NCI-H1417 treated with DMSO at 0.1 percent for 48 hours (cell line): ENCODE results near the gene TAMALIN.
A peak's percentile ranks its signal among the peaks of the same experiment; 100 is the strongest.

Experiments used
- DNase-seq: peaks from one replicate; lab custom pipeline; 2025; lab: John Stamatoyannopoulos, UW

The TAMALIN gene

DNA sequence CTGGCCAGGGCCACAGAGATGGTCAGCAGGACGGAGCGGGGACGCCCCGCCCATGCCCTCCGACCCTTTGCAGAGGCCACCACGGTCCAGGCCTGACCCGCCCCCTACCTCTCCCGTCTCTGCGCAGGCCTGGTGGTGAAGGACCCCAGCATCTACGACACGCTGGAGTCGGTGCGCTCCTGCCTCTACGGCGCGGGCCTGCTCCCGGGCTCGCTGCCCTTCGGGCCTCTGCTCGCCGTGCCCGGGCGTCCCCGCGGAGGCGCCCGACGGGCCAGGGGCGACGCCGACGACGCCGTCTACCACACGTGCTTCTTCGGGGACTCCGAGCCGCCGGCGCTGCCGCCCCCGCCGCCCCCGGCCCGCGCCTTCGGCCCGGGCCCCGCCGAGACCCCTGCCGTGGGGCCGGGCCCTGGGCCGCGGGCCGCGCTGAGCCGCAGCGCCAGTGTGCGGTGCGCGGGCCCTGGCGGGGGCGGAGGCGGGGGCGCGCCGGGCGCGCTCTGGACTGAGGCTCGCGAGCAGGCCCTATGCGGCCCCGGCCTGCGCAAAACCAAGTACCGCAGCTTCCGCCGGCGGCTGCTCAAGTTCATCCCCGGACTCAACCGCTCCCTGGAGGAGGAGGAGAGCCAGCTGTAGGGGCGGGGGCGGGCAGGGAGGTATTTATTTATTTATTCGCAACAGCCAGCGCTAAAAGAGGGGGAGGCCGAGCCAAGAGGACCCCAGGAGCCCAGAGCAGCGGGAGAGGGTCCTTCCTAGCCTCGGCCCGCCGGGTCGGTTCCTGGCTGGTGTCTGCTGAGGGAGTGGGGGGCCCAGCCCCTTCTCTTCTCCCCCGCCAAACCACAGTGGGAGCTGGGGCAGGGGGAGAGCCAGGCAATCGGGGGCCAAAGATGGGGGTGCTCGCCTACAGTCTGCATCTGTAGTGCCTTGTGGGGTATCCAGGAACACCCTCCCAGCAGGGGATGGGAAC is 8.1 kb downstream of the TAMALIN start:
- no peak for DNase-seq

DNA sequence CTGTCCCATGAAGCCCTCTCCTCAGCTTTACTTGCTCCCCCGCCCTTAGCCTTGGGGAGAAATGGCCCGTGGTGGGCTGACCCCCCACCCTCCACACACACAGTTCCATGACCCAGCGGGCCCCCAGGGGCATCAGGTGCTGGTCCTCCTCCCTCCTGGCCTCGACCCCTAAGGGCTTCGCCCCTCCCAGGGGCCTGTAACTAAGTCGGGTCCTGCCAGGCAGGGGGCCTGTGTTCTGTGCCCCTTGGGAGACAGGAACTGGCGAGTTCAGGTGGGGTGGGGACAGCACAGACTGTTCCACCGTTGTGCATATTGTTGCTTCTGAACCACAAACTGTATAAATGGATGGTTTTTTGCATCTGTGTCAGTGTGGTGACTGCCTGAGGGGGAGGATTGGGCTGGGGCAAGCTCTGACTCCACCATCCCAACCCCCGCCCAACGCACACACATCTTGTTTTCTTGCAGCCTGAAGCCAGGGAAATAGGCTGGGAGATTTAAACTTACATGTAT is 8.8 kb downstream of the TAMALIN start:
- DNase-seq: no peak

DNA sequence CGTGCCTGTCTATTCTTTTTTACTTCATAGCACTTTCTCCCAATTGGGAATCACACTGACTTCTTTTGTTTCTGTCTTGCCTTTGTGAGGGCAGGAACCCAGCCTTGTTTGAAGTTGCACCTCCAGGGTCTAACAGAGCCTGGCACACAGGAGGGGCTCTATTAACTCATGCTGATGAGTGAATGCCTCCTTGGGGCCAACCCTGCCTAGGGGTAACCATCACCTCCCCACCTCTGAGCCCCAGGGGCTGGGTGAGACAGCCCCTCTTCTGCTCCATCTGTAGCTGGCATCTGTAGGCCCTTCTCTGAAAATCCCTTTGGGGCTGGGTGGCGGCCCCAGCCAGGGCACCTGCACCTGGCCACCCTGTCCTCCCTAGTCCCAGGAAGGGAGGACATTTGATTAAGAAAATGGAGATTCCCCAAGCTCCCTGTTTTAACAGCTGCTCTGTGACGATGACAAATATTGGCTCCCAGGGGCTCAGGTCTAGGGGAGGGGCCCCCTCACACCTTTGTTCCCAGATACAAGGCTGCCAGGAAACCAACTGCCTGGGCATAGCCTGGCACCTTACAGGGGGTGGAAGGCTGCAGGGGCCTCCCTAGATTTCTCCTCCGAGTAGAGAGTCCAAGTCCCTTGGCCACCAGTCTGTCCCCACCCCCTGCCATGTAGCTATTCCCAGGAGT is 11.8 kb downstream of the TAMALIN start:
- DNase-seq: no peak

DNA sequence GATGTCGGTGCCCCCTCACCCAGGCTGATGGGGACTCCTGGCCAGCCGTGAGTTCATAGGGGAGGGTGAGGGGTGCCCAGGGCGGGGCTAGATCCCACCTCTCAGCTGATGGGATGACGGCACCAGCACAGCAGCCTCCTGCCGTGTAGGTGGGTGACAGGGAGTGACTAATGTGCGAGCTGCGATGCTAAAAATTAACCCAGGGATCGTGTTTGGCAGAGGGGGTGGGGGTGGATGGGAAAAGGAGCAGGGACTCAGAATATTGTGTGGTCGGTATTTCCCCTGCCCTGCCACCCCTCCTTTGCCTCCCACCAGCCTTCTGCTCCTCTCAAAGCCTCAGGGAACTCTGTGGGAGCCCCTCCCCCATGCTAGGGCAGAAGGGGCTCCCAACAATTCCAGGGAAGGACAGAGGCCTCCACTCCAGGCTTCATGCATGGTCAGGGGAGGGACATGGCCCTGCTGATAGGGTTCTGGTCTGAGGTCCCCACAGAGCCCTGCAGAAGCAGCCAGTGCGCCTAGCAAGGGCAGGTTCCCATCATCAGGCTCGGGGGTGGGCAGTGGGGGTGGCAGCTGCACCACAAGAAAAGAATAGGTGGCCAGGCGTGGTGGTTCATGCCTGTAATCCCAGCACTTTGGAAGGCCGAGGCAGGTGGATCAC is 12.5 kb downstream of the TAMALIN start:
- no peak for DNase-seq

DNA sequence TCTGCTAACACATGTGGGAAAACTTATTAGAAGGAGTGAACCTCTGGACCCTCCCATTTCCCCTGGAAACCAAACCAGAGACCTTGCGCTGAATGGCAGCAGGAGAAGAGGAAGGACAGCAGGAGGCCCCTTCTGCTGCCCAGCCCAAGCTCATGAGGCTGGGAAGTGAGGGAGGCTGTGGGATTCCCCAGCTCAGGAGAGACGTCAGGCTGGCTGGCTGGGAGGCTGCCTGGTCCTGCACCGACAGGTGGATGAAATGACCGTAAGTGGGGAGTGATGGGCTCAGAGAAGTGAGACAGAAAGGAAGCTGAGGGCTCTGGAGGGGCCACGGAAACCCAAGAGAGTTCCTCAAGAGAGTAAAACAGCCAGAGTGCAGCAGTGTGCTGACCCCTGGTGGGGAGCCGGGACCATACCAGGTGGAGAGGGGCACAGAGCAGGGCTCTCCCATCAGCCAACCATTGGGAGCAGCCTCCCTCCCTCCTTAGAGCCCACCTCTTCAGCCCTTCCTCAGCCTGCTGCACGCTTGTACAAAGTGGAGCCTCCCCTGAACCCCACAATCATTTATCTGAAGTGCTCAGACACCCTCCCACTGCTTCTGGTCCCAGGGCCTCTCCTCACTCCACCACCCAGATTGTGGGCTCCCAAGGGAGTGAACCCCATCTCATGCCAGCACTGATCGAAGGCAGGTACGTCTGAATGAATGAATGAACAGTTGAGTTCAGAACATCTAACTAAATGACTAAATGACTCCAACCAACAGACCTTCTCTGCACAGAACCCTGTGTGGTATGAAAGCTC is 14.0 kb downstream of the TAMALIN start:
- DNase-seq: no peak

DNA sequence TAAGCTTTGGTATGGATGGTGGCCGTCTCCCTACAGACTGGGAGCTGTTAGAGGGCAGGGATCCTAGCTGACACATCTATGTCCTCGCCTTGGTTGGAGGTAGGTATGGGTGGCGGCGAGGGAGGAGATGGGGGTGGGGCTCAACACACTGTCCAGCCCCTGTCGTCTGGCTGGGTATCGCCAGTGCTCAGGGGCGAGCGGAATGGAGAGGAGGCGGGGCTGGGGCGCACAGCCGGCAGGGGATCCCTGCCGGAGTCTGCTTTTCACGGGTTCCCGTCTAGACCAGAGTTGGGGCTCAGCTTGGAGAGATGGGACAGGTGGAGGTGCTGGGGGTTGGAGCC is 16.1 kb downstream of the TAMALIN start:
- no peak for DNase-seq

DNA sequence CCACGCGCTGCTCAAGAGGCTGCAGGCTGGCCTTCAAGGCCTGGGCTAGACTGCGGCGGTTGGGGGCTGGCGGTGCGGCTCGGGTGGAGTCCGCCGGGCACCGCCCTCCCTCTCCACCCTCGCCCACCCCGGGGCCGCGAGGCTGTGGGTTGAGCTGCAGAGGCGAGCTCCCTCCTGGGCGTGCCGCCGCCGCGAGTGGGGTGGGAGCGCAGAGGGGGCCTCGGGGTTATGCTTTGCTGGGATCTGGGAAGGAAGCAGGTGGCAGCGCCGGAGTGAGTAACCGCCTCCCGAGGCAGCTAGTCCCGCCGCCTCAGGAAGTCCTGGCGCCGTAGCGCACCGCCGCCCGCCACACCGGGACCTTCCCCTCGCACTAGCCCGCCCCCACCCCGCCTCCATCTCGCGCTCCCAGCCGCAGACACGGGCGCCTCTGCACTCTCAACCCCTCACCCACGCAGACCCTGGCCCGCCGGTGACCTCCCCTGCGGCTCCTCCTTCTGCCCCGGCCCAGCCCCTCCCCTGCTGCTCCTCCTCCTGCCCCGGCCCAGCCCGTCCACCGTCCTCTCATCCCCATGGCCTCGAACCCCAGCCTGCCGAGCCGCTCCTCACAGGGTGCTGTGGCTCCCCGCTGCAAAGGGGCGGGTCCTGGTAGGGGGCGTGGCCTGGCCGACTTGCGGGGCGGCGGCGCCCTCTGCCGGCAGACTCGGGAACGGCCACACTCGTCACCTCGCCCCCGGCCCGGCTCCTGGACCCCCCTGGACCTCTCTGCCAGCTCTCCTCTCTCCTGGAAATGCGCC is 16.6 kb downstream of the TAMALIN start:
- peak; percentile 15 for DNase-seq

DNA sequence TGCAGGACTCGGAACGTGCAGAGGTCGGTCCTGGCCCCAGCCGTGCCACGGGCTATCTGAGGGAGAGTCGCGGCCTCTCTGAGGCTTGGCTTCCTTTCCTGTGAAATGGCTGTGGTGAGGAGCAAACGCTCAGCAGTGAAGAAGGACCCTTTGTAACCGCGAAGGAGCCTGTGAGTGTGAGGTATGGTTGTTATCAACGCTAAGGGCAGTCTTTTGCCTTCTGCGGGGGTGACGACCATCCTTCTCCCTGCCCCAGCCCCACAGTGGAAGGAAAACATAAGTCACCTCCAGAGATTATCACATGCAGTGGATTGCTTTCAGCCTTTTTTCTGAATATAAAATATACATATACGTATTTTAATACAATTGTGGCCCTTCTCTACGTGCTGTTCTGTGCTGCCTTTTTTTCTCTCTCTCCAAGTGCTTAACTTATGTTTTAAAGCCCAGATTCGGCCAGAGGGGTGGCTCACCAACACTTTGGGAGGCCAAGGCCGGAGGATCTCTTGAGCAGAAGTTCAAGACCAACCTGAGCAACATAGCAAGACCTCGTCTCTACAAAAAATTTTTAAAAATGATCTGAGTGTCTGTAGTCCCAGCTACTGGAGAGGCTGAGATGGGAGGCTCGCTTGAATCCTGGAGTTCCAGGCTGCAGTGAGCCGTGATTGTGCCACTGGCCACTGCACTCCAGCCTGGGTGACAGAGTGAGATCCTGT is 17.4 kb downstream of the TAMALIN start:
- no peak for DNase-seq

DNA sequence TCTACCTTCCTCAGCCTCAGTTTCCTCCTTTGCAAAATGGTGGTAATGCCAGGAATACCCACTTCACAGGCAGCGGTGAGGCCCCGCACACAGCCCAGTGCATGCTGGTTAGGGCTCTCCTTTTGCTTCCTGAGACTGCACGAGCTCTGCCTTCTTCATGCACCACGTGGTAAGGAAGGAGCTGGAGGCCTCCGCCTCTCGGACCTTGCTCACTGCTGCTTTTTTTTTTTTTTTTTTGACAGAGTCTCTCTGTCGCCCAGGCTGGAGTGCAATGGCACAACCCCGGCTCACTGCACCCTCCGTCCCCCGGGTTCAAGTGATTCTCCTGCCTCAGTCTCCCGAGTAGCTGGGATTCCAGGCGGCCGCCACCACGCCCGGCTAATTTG is 18.1 kb downstream of the TAMALIN start:
- DNase-seq: no peak

DNA sequence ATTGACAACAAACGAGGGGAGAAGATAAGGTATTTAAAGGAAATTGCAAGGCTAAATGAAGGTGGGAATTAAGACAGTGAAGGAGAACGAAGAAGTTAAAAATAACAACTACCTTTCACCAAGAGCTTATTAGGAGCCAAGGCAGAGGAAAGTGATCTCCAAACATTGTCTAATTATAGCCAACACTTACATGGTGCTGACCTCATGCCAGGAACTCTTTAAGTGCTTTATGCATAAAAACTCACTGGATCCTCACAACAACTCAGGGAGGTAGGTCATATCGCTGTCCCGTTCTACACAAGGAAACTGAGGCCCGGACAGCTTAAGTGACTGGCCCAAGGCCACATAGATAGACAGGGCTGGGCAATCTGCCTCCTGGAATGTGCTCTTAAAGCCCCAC is 19.5 kb downstream of the TAMALIN start:
- no peak for DNase-seq

DNA sequence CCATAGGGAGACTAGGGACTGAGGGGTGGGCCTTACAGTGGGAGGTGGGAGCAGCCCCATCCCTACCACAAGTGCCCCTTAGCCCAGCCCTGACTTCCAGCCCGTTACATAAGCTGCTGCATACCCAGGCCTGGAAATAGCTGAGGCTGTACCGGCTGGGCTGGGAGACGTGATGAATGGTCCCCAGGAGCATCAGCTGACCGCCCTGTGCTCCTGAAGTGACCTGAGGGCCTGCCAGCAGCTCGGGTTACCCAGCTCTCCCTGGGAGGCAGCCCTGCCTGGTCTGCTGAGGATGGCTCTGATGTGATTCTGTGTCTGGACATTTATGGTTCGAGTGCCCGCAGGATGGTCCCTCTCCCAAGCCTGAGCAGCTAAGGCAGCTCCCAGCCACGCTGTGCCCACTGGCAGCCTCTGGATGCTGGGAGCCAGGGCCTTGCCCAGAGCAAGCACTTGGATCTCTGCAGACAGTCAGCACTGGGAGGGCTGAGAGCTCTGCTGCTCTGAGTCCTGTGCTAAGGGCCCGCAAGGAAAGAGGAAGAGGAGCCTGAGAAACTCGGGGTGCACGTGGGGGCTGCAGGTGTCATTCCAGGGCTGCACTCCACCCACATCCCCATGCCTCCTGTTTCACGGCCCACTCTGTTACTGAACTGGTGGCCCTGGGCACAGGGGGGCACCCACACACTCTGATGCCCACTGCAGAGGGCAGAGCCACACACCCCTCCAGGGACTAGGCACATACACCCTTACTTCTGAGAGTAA is 20.5 kb downstream of the TAMALIN start:
- no peak for DNase-seq

DNA sequence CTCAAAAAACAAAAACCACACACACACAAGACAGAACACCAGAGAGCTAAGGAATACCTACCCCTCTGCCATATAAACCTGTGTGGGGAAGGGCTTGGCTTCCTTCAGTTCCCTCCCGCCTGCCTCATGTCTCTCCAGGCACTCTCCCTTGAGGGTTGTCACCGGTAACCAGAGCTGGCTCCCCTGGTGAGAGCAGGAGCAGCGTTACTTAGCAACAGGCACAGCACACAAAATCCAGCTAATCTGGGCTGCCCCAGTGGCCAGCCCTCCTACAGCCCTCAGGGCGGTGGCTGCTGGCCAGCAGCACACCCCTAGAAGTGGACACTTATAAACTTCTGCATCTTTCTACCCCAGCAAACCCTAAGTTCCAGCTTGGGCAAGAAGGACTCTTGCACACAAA is 22.9 kb downstream of the TAMALIN start:
- peak; percentile 79 for DNase-seq

DNA sequence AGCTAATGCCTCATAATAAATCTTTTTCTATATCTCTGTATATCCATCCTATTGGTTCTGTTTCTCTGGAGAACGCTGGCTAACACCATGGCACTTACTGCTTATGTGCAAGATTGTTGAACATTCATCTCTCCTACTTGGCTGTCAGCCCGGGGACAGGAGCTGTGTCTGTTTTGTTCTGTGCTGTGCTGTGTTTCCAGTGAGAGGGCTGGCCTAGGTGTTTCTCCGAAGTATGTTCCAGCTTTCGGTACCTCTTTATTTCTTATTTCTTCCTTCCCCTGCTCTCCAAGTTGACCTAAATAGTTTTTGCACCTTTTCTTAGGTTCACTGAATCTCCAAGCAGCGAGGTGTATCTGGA is 25.7 kb downstream of the TAMALIN start:
- no peak for DNase-seq

DNA sequence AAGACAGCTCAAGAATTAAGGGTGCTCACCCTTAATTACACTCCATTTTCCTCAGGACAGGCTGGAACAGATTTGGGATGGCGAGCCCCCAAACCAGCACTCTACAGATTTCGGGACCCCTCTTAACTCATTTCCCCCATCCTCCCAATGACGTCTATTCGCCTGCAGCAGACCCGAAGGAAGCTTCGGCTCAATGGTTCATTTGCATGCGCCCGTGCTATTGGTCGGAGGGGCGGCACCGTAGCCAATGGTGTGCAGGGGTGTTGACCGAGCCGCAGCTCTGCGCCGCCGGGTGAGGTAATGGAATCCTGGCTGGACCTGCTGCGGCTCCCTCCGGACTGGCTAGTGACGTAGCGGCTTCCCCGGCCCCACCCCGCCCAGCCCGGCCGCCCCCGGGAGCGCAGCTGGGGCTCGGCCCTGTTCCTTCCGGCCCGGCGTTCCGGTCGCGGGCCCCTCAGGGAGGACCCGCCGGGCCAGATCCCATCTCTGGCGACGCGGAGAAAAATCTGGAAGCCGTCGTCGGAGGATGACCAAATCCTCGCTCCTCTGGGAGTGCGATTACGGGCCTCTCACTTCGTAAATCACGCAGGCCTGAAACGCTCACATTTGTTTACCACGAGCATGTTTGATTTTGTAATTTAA is 26.2 kb downstream of the TAMALIN start:
- DNase-seq: peak; percentile 68

DNA sequence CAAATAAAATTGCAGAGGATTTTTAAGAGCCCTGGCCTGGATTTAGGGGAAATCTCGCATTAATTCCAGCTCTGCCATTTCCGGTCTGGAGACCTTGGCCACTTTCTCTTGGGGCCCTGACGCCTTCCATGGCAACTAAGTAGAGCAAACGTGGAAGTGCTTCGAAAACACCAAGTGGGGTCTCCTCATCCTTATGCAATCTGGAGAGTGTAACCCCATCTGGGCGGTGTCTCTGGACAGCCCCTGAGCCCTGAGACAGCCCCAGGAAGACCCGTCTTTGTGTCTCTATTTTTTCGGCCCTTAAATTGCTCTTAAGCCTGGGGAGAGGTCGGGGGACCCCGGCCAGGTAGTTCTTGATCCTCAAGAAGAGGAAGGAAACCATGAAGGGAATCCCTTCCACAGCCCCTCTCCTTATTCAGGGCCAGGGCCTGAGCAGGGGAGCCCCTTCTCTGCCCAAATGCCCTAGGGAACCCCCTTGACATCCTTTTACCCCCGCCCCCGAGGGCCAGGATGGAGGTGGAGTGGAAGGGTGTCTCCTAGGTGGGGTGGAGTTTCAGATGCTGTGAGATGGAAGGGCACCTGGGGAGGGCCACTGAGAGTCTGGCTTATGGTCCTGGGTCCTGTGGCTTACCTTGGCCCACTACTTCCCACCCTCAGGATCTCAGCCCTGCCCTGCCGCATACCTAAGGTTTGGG is 26.8 kb downstream of the TAMALIN start:
- no peak for DNase-seq

DNA sequence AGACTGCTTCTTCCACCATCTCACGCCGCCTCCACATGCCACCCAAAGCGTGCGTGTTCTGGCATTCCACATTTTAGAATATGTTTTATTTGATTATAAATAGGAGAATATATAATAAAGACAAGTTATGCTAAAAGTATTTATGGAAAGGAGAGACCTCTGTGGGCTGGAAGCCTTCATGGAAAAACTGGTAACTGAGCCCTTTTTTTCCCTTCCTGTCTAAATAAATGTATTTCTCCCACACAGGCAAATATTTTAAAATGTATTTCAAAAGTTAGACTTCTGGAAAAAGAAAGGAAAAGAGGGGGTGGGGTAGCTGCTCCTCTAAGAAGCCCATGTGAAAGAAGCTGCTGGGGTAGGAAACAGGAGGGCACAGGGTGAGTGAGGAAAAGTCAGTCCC is 28.4 kb downstream of the TAMALIN start:
- DNase-seq: no peak

DNA sequence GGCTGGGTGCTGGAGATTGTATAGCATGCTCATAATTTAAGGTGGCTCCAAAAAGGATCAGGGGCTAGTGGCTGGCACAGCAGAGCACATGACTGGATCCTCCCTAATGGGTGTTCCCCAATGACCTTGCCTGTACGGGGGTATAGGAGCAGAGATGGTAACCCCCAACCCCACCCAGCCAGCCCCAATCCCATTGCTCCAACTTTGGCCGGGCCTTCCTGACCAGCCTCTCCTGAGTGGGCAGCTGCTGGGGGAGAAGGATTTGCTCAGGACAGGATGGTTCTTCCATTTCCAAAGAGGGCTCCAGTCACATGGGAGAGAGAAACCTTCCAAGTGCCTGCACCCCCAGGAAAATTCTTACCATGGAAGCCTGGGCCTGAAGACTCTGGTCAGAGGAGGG is 29.2 kb downstream of the TAMALIN start:
- DNase-seq: no peak

DNA sequence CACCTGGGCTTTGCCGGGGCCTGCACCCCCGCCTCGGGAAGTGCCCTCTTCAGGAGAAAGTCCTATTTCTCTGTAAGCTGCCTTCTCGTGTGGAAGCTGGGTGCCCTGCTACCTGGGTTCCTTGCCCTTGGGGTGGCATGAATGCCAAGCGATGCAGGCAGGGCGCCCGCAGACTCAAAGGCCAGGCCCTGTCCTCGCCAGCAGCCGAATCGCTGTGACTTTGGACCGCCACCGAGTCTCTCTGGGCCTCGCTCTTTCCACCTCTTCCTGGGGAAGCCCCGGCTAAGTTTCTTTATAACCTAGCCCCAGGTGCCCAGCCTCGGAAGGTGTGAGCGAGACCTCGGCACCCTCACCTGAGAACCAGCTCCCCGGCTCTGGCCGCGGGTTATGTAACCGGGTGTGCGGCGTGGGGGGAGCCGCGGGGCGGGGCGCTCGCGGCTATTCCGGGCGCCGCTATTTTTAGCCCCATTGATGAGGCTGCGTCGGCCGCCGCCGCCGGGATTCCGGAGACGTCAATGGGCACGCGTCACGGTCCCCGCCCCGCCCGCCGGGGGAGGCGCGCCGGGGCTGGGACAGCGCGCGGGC is 29.9 kb downstream of the TAMALIN start:
- peak; percentile 1 for DNase-seq
